Liver (tissue), 9 donors: Measurements from ENCODE around the gene KCTD6. TPM values are rescaled to one million over a fixed set of nuclear protein-coding genes. Genes with fewer than 3 reads are reported as not detected.
A peak's percentile ranks its signal among the peaks of the same experiment; 100 is the strongest.

ENCODE experiments used
- DNase-seq: peaks from one replicate; pipeline ENCODE4 v3.0.0-alpha.2; 2017; ENCODE audit warnings: low spot score
- H3K27ac ChIP-seq, 2 donors: one replicate each; pipeline ENCODE4 v1.7.0; 2013; ENCODE audit warnings: inconsistent platforms in 2 of 2, low read length in 2 of 2, control low read depth in 1 of 2, low read depth in 1 of 2, mild to moderate bottlenecking in 1 of 2
- H3K27me3 ChIP-seq, 4 donors: one replicate each; pipeline versions ENCODE4 v1.6.1 to v1.7.0; 2013; ENCODE audit warnings: low read length in 3 of 4, inconsistent platforms in 1 of 4, mild to moderate bottlenecking in 1 of 4, moderate library complexity in 1 of 4; ENCODE audit not compliant: control insufficient read depth in 4 of 4, insufficient read depth in 4 of 4
- H3K36me3 ChIP-seq, 4 donors: one replicate each; pipeline versions ENCODE4 v1.6.1 to v1.7.0; 2013; ENCODE audit warnings: low read length in 3 of 4, mild to moderate bottlenecking in 3 of 4, low read depth in 1 of 4, moderate library complexity in 1 of 4; ENCODE audit not compliant: control insufficient read depth in 4 of 4, insufficient read depth in 3 of 4
- H3K4me1 ChIP-seq, 4 donors: one replicate each; pipeline versions ENCODE4 v1.6.1 to v1.7.0; 2013; ENCODE audit warnings: low read length in 3 of 4, mild to moderate bottlenecking in 3 of 4, moderate library complexity in 1 of 4; ENCODE audit not compliant: control insufficient read depth in 4 of 4, insufficient read depth in 4 of 4
- H3K4me3 ChIP-seq, 3 donors: one replicate each; pipeline versions ENCODE4 v1.6.1 to v1.7.0; 2013; ENCODE audit warnings: low read length in 3 of 3, control low read depth in 1 of 3, low read depth in 1 of 3, mild to moderate bottlenecking in 1 of 3
- H3K9ac ChIP-seq, 2 donors: one replicate each; pipeline ENCODE4 v1.7.0; 2013; ENCODE audit warnings: low read length in 2 of 2, mild to moderate bottlenecking in 2 of 2, moderate library complexity in 2 of 2, control low read depth in 1 of 2, low read depth in 1 of 2
- H3K9me3 ChIP-seq, 4 donors: one replicate each; pipeline versions ENCODE4 v1.6.1 to v1.7.0; 2013; ENCODE audit warnings: low read length in 3 of 4; ENCODE audit not compliant: control insufficient read depth in 4 of 4
- ATF3 ChIP-seq: IDR thresholded peaks from 2 replicates; pipeline ENCODE4 v1.6.1; 2016; ENCODE audit warnings: antibody characterized with exemption
- CTCF ChIP-seq: fragments of 150-350 bp; IDR thresholded peaks from 2 replicates; pipeline ENCODE4 v1.5.1; 2017; ENCODE audit warnings: improper control_type of control experiment, low read depth, low read length; ENCODE audit not compliant: missing input control
- EGR1 ChIP-seq, 2 donors: IDR thresholded peaks; 2 replicates each; pipeline ENCODE4 v1.6.1; 2016 to 2018; ENCODE audit warnings: antibody characterized with exemption in 2 of 2, low read depth in 2 of 2
- FOXA1 ChIP-seq: IDR thresholded peaks from 2 replicates; pipeline ENCODE4 v1.6.1; 2016; ENCODE audit warnings: antibody characterized with exemption
- FOXA2 ChIP-seq: IDR thresholded peaks from 2 replicates; pipeline ENCODE4 v1.6.1; 2016; ENCODE audit warnings: antibody characterized with exemption
- GABPA ChIP-seq, 2 donors: IDR thresholded peaks in 1 of 2; conservative IDR thresholded peaks in 1 of 2; 2 replicates each; pipeline ENCODE4 v1.6.1; 2016; ENCODE audit warnings: antibody characterized with exemption in 2 of 2, mild to moderate bottlenecking in 1 of 2, moderate library complexity in 1 of 2
- HNF4A ChIP-seq, 2 donors: conservative IDR thresholded peaks; 2 replicates each; pipeline ENCODE4 v1.6.1; 2016; ENCODE audit warnings: antibody characterized with exemption in 2 of 2, mild to moderate bottlenecking in 2 of 2
- HNF4G ChIP-seq: IDR thresholded peaks from 2 replicates; pipeline ENCODE4 v1.6.1; 2016; ENCODE audit warnings: antibody characterized with exemption
- MAX ChIP-seq: IDR thresholded peaks from 2 replicates; pipeline ENCODE4 v1.6.1; 2016; ENCODE audit warnings: antibody characterized with exemption
- NR2F2 ChIP-seq: IDR thresholded peaks from 2 replicates; pipeline ENCODE4 v1.6.1; 2016; ENCODE audit warnings: antibody characterized with exemption
- RAD21 ChIP-seq, 2 donors: IDR thresholded peaks; 2 replicates each; pipeline ENCODE4 v1.6.1; 2016; ENCODE audit warnings: antibody characterized with exemption in 2 of 2, mild to moderate bottlenecking in 2 of 2
- REST ChIP-seq: IDR thresholded peaks from 2 replicates; pipeline ENCODE4 v1.6.1; 2016; ENCODE audit warnings: antibody characterized with exemption, mild to moderate bottlenecking
- RXRA ChIP-seq, 2 donors: IDR thresholded peaks; 2 replicates each; pipeline ENCODE4 v1.6.1; 2017 to 2018; ENCODE audit warnings: antibody characterized with exemption in 2 of 2, mild to moderate bottlenecking in 1 of 2
- TAF1 ChIP-seq: conservative IDR thresholded peaks from 2 replicates; pipeline ENCODE4 v1.6.1; 2016; ENCODE audit warnings: antibody characterized with exemption, mild to moderate bottlenecking
- YY1 ChIP-seq: IDR thresholded peaks from 2 replicates; pipeline ENCODE4 v1.6.1; 2016; ENCODE audit warnings: antibody characterized with exemption, mild to moderate bottlenecking
- ZBTB33 ChIP-seq: IDR thresholded peaks from 2 replicates; pipeline ENCODE4 v1.6.1; 2016; ENCODE audit warnings: antibody characterized with exemption
- WGBS: extraction: QIAGEN DNeasy Blood & Tissue Kit; methylation state at CpG from one replicate; pipeline ENCODE4 v1.1.7; 2013; 5-methylcytosine and 5-hydroxymethylcytosine counted together
- polyA plus RNA-seq, 2 donors: library from polyadenylated mRNA; stranded (reverse) in 1 of 2; unstranded in 1 of 2; fragments of 200-250 nt in 1 of 2; fragments of >200 nt in 1 of 2; fragmentation: Nextera tagmentation in 1 of 2; extraction: Ambion mirVana in 1 of 2; gene quantifications; one replicate each; pipeline versions ENCODE4 v1.2.1 to v1.2.3, GENCODE V29; 2013 to 2015
- total RNA-seq, 2 donors: library from RNA; depleted of rRNA; stranded (reverse); fragments of >200 nt; gene quantifications; one replicate each; pipeline ENCODE4 v1.2.3, GENCODE V29; 2014
- donor health status: healthy.
- donor health status: healthy.
- donor health status: healthy.
- donor health status: healthy.
- donor health status: healthy.

Gene KCTD6
- total and polyA plus RNA-seq, 4 donors, result 6.5 to 13.8 (median 10.4) TPM

- WGBS, result 50% methylated on average over 18 of the region's 18 CpGs
- no peak for DNase-seq
- Histone ChIP-seq H3K36me3 (no peaks in the 10 kb centered on the region), H3K4me3 (peak overlapping the region; percentile 5 to 66 (median 13)), H3K4me1 (peaks cover 8 to 27% (median 22%) of the 10 kb centered on the region in 4 donors), H3K27me3 (no peaks in the 10 kb centered on the region), H3K9me3 (no peaks in the 10 kb centered on the region), H3K27ac (peak overlapping the region; percentile 15 to 81), H3K9ac (no peak overlapping the region)
- no peak for TF ChIP-seq ATF3
- TF ChIP-seq YY1, result peak; percentile 89
- TF ChIP-seq HNF4A (conservative IDR thresholded peaks at IDR 0.05), result peak in 1 of 2 donors; percentile 29
- TF ChIP-seq FOXA2, result no peak
- TF ChIP-seq MAX, result peak; percentile 80
- TF ChIP-seq RXRA (IDR thresholded peaks at IDR 0.05), result peak in 1 of 2 donors; percentile 34
- TF ChIP-seq GABPA (IDR thresholded peaks at IDR 0.05 in 1 of 2, conservative IDR thresholded peaks at IDR 0.05 in 1 of 2), result no peak
- peak in 1 of 2 donors; percentile 24 for TF ChIP-seq RAD21 (IDR thresholded peaks at IDR 0.05)
- TF ChIP-seq HNF4G, result no peak
Measured at GRCh38 chr3:58487140-58487886, 4.6 kb upstream of the KCTD6 start.

GRCh38 chr3:58488967-58489366 is 2.9 kb upstream of the KCTD6 start:
- Histone ChIP-seq H3K4me3 (no peak overlapping the region), H3K36me3 (no peaks in the 10 kb centered on the region), H3K9me3 (no peaks in the 10 kb centered on the region), H3K9ac (no peak overlapping the region), H3K4me1 (peaks cover 8 to 43% (median 36%) of the 10 kb centered on the region in 4 donors), H3K27ac (no peak overlapping the region), H3K27me3 (no peaks in the 10 kb centered on the region)
- no peak for TF ChIP-seq FOXA2
- TF ChIP-seq RAD21 (IDR thresholded peaks at IDR 0.05), result no peak
- no peak for TF ChIP-seq REST
- DNase-seq, result no peak
- WGBS, result 49% methylated on average over 2 of the region's 2 CpGs

GRCh38 chr3:58490860-58491501 is 915 bp upstream of the KCTD6 start:
- H3K4me1 ChIP-seq, result peaks cover 8 to 62% (median 50%) of the 10 kb centered on the region in 4 donors
- peak overlapping the region; percentile 65 to 86 for H3K27ac ChIP-seq
- WGBS, result 79% methylated on average over 19 of the region's 19 CpGs
- H3K4me3 ChIP-seq, result peak overlapping the region; percentile 45 to 98 (median 57)
- peak overlapping the region; percentile 18 to 70 for H3K9ac ChIP-seq
- no peaks in the 10 kb centered on the region for H3K9me3 ChIP-seq
- no peaks in the 10 kb centered on the region for H3K36me3 ChIP-seq
- no peaks in the 10 kb centered on the region for H3K27me3 ChIP-seq
- no peak for DNase-seq
- TF ChIP-seq YY1, result no peak
- TF ChIP-seq ATF3, result no peak
- TF ChIP-seq NR2F2, result no peak
- no peak for TF ChIP-seq RXRA (IDR thresholded peaks at IDR 0.05)
- TF ChIP-seq GABPA (IDR thresholded peaks at IDR 0.05 in 1 of 2, conservative IDR thresholded peaks at IDR 0.05 in 1 of 2), result no peak
- TF ChIP-seq MAX, result no peak
- TF ChIP-seq TAF1, result no peak
- TF ChIP-seq CTCF, result no peak
- no peak for TF ChIP-seq HNF4G
- no peak for TF ChIP-seq ZBTB33
- no peak for TF ChIP-seq EGR1 (IDR thresholded peaks at IDR 0.05; ENCODE audit: low read depth in 2 of 2)
- no peak for TF ChIP-seq FOXA2
- TF ChIP-seq FOXA1, result no peak
